ENCODE measurements around the gene ADAMTS7. TPM values are rescaled to one million over a fixed set of nuclear protein-coding genes. Genes with fewer than 3 reads are reported as not detected.
"Not testable (repeated sequence)": the region's sequence is repeated elsewhere in the genome, so short reads cannot be mapped to it uniquely, and the experiment has no call there.

Gene ADAMTS7
- total RNA-seq, 2 experiments from 2014 or later: 0.10 to 0.21 TPM

- H3K27me3 Mint-ChIP-seq: peaks cover 3% of the 10 kb centered on the region
- no peak overlapping the region for H3K27ac Mint-ChIP-seq
- no peaks in the 10 kb centered on the region for H3K4me1 Mint-ChIP-seq
- H3K36me3 Mint-ChIP-seq: no peaks in the 10 kb centered on the region
- no peaks in the 10 kb centered on the region for H3K9me3 Mint-ChIP-seq
- H3K4me3 Mint-ChIP-seq: no peak overlapping the region
- DNase-seq: no peak
These were observed 11.1 kb downstream of the ADAMTS7 start for GRCh38 chr15:78800189-78800588.

GRCh38 chr15:78799102-78799501, 12.2 kb downstream of the ADAMTS7 start:
- H3K36me3 Mint-ChIP-seq, H3K27ac Mint-ChIP-seq, H3K4me1 Mint-ChIP-seq, H3K4me3 Mint-ChIP-seq, H3K9me3 Mint-ChIP-seq, DNase-seq, H3K27me3 Mint-ChIP-seq: not testable (repeated sequence)

- not testable (repeated sequence) for H3K36me3 Mint-ChIP-seq, H3K4me3 Mint-ChIP-seq, H3K9me3 Mint-ChIP-seq, DNase-seq, H3K27me3 Mint-ChIP-seq, H3K27ac Mint-ChIP-seq, H3K4me1 Mint-ChIP-seq
These were observed 12.9 kb downstream of the ADAMTS7 start for GRCh38 chr15:78798355-78798754.

- Mint-ChIP-seq H3K36me3 (no peaks in the 10 kb centered on the region), H3K4me3 (no peak overlapping the region), H3K27ac (no peak overlapping the region), H3K27me3 (peaks cover 3% of the 10 kb centered on the region), H3K9me3 (no peaks in the 10 kb centered on the region), H3K4me1 (no peaks in the 10 kb centered on the region)
- DNase-seq: no peak
These were observed 13.3 kb downstream of the ADAMTS7 start for GRCh38 chr15:78797951-78798350.

- Mint-ChIP-seq H3K4me1 (no peaks in the 10 kb centered on the region), H3K4me3 (no peak overlapping the region), H3K36me3 (no peaks in the 10 kb centered on the region), H3K9me3 (no peaks in the 10 kb centered on the region), H3K27me3 (peaks cover 3% of the 10 kb centered on the region), H3K27ac (no peak overlapping the region)
- no peak for DNase-seq
These were observed 14.8 kb downstream of the ADAMTS7 start for GRCh38 chr15:78796510-78796909.

- no peak overlapping the region for H3K4me3 Mint-ChIP-seq
- no peaks in the 10 kb centered on the region for H3K36me3 Mint-ChIP-seq
- no peaks in the 10 kb centered on the region for H3K27me3 Mint-ChIP-seq
- peaks cover 2% of the 10 kb centered on the region for H3K4me1 Mint-ChIP-seq
- H3K9me3 Mint-ChIP-seq: no peaks in the 10 kb centered on the region
- no peak for DNase-seq
- H3K27ac Mint-ChIP-seq: no peak overlapping the region
These were observed 16.2 kb downstream of the ADAMTS7 start for GRCh38 chr15:78795043-78795442.

- H3K36me3 Mint-ChIP-seq, H3K27me3 Mint-ChIP-seq, H3K9me3 Mint-ChIP-seq, H3K4me3 Mint-ChIP-seq, H3K4me1 Mint-ChIP-seq, DNase-seq, H3K27ac Mint-ChIP-seq: not testable (repeated sequence)
These were observed 16.8 kb downstream of the ADAMTS7 start for GRCh38 chr15:78794446-78794845.

- Mint-ChIP-seq H3K27me3 (no peaks in the 10 kb centered on the region), H3K4me1 (peaks cover 5% of the 10 kb centered on the region), H3K36me3 (no peaks in the 10 kb centered on the region), H3K4me3 (no peak overlapping the region), H3K27ac (no peak overlapping the region), H3K9me3 (no peaks in the 10 kb centered on the region)
- DNase-seq: no peak
These were observed 19.9 kb downstream of the ADAMTS7 start for GRCh38 chr15:78791357-78791756.

- Mint-ChIP-seq H3K4me1 (peaks cover 5% of the 10 kb centered on the region), H3K4me3 (no peak overlapping the region), H3K9me3 (no peaks in the 10 kb centered on the region), H3K36me3 (no peaks in the 10 kb centered on the region), H3K27me3 (no peaks in the 10 kb centered on the region), H3K27ac (no peak overlapping the region)
- no peak for DNase-seq
These were observed 21.2 kb downstream of the ADAMTS7 start for GRCh38 chr15:78790027-78790426.

- H3K27me3 Mint-ChIP-seq: no peaks in the 10 kb centered on the region
- no peaks in the 10 kb centered on the region for H3K36me3 Mint-ChIP-seq
- DNase-seq: no peak
- H3K9me3 Mint-ChIP-seq: peaks cover 4% of the 10 kb centered on the region
- H3K4me1 Mint-ChIP-seq: peaks cover 5% of the 10 kb centered on the region
- no peak overlapping the region for H3K4me3 Mint-ChIP-seq
- H3K27ac Mint-ChIP-seq: no peak overlapping the region
These were observed 21.6 kb downstream of the ADAMTS7 start for GRCh38 chr15:78789615-78790014.

GRCh38 chr15:78788016-78788660, 23.1 kb downstream of the ADAMTS7 start:
- H3K9me3 Mint-ChIP-seq: peaks cover 5% of the 10 kb centered on the region
- H3K27ac Mint-ChIP-seq: no peak overlapping the region
- H3K4me3 Mint-ChIP-seq: no peak overlapping the region
- H3K36me3 Mint-ChIP-seq: peaks cover 1% of the 10 kb centered on the region
- H3K4me1 Mint-ChIP-seq: peaks cover 5% of the 10 kb centered on the region
- H3K27me3 Mint-ChIP-seq: no peaks in the 10 kb centered on the region
- no peak for DNase-seq

GRCh38 chr15:78782402-78782801, 28.9 kb downstream of the ADAMTS7 start:
- not testable (repeated sequence) for H3K27ac Mint-ChIP-seq, H3K4me1 Mint-ChIP-seq, H3K36me3 Mint-ChIP-seq, DNase-seq, H3K9me3 Mint-ChIP-seq, H3K4me3 Mint-ChIP-seq, H3K27me3 Mint-ChIP-seq

GRCh38 chr15:78781381-78781780, 29.9 kb downstream of the ADAMTS7 start:
- DNase-seq, H3K27ac Mint-ChIP-seq, H3K4me1 Mint-ChIP-seq, H3K36me3 Mint-ChIP-seq, H3K9me3 Mint-ChIP-seq, H3K27me3 Mint-ChIP-seq, H3K4me3 Mint-ChIP-seq: not testable (repeated sequence)

GRCh38 chr15:78779975-78780374, 31.3 kb downstream of the ADAMTS7 start:
- DNase-seq, H3K27me3 Mint-ChIP-seq, H3K27ac Mint-ChIP-seq, H3K4me3 Mint-ChIP-seq, H3K4me1 Mint-ChIP-seq, H3K9me3 Mint-ChIP-seq, H3K36me3 Mint-ChIP-seq: not testable (repeated sequence)

- H3K36me3 Mint-ChIP-seq, H3K4me1 Mint-ChIP-seq, H3K4me3 Mint-ChIP-seq, H3K27ac Mint-ChIP-seq, H3K9me3 Mint-ChIP-seq, DNase-seq, H3K27me3 Mint-ChIP-seq: not testable (repeated sequence)
These were observed 32.0 kb downstream of the ADAMTS7 start for GRCh38 chr15:78779176-78779785.

- H3K9me3 Mint-ChIP-seq: no peaks in the 10 kb centered on the region
- no peak overlapping the region for H3K4me3 Mint-ChIP-seq
- no peaks in the 10 kb centered on the region for H3K27me3 Mint-ChIP-seq
- H3K4me1 Mint-ChIP-seq: no peaks in the 10 kb centered on the region
- no peak overlapping the region for H3K27ac Mint-ChIP-seq
- H3K36me3 Mint-ChIP-seq: no peaks in the 10 kb centered on the region
- no peak for DNase-seq
These were observed 32.8 kb downstream of the ADAMTS7 start for GRCh38 chr15:78778422-78778821.

Measured in activated naive CD8-positive, alpha-beta T cell treated with anti-CD3 and anti-CD28 coated beads for 36 hours (primary cell).